Activated CD4-positive, alpha-beta T cell treated with anti-CD3 and anti-CD28 coated beads, Interleukin-2, amount 10 ng/mL, durations not matched to agents 7 days and 5 days (primary cell): ENCODE data around the gene KLHL21. TPM values are rescaled to one million over a fixed set of nuclear protein-coding genes. Genes with fewer than 3 reads are reported as not detected.
"Not testable (repeated sequence)": the region's sequence is repeated elsewhere in the genome, so short reads cannot be mapped to it uniquely, and the experiment has no call there.

Source experiments
- CTCF ChIA-PET: fragments of 350-600 bp; sonication (Branson Sonifier 250); formaldehyde crosslinking; loops from one replicate; lab custom pipeline; 2021; ENCODE audit warnings: antibody characterized with exemption; lab: Charles Lee
- POLR2A ChIA-PET: fragments of 350-600 bp; sonication (Branson Sonifier 250); formaldehyde crosslinking; loops from one replicate; lab custom pipeline; 2021; ENCODE audit warnings: antibody characterized with exemption; lab: Charles Lee
- DNase-seq: peaks from one replicate; pipeline ENCODE4 v3.0.0-alpha.2; 2020
- H3K27ac Mint-ChIP-seq: one replicate; pipeline ENCODE4 v1.8.0; 2021; ENCODE audit warnings: mild to moderate bottlenecking, moderate library complexity, mixed read lengths
- H3K27me3 Mint-ChIP-seq: one replicate; pipeline ENCODE4 v1.8.0; 2021; ENCODE audit warnings: mixed read lengths
- H3K36me3 Mint-ChIP-seq: one replicate; pipeline ENCODE4 v1.8.0; 2021; ENCODE audit warnings: low read depth, mixed read lengths
- H3K4me1 Mint-ChIP-seq: one replicate; pipeline ENCODE4 v1.8.0; 2021; ENCODE audit warnings: mixed read lengths
- H3K4me3 Mint-ChIP-seq: one replicate; pipeline ENCODE4 v1.8.0; 2021; ENCODE audit warnings: mild to moderate bottlenecking, moderate library complexity, mixed read lengths
- H3K9me3 Mint-ChIP-seq: one replicate; pipeline ENCODE4 v1.8.0; 2021; ENCODE audit warnings: mixed read lengths
- total RNA-seq, 2 experiments: library from RNA; stranded (reverse); gene quantifications; one replicate each; pipeline ENCODE4 v1.2.3, GENCODE V29; 2021

KLHL21 gene
- total RNA-seq: 10 to 100 TPM; 17.3 to 20.0 TPM

GRCh38 chr1:6602669-6603237 lies at the start of gene KLHL21:
Gene KLHL21, minus strand, starts transcription at chr1:6602869. Its CDS starts 52 bp downstream, at chr1:6602817.
- CTCF ChIA-PET: interaction anchor here (0.8 to 3.5 kb wide), 8 partner anchors 10 to 114 kb away, joined by 3 to 13 read pairs (median 4); partner anchors contain the start of genes NOL9 and TAS1R1
- POLR2A ChIA-PET: no interaction called here
- H3K4me1 Mint-ChIP-seq: peaks cover 33% of the 10 kb centered on the region
- H3K9me3 Mint-ChIP-seq: no peaks in the 10 kb centered on the region
- DNase-seq: peak; percentile 76
- peak within 1 kb of the TSS; percentile 86 for H3K4me3 Mint-ChIP-seq
- peaks cover 15% of the 10 kb centered on the region for H3K36me3 Mint-ChIP-seq
- H3K27me3 Mint-ChIP-seq: no peaks in the 10 kb centered on the region
- peak within 1 kb of the TSS; percentile 98 for H3K27ac Mint-ChIP-seq

- Mint-ChIP-seq H3K4me1 (peaks cover 3% of the 10 kb centered on the region), H3K4me3 (no peak overlapping the region), H3K27ac (no peak overlapping the region), H3K27me3 (no peaks in the 10 kb centered on the region), H3K36me3 (peaks cover 2% of the 10 kb centered on the region), H3K9me3 (no peaks in the 10 kb centered on the region)
- no peak for DNase-seq
- POLR2A ChIA-PET: no interaction called here
- CTCF ChIA-PET: interaction anchor here (1.4 to 2.3 kb wide), 4 partner anchors 15 to 161 kb away, joined by 3 to 6 read pairs (median 5); partner anchors contain the start of genes NOL9 and TAS1R1
Observed at GRCh38 chr1:6651909-6652308, 49.2 kb upstream of the KLHL21 start.

DNA sequence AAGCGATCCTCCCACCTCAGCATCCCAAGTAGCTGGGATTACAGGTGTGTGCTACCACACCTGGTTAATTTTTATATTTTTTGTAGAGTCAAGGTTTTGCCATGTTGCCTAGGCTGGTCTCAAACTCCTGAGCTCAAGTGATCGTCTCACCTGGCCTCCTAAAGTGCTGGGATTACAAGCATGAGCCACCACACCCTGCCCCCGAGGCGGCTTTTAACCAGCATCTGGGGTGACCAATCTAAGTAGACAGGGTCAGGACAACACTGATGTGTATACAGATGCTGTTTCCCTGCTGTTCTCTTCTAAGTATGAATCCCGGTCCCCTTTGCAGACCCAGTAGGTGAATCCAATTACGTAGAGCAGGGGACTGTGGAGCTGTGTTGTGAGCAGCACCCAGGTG lies 45.9 kb upstream of the KLHL21 start:
- POLR2A ChIA-PET: no interaction called here
- Mint-ChIP-seq H3K4me3 (no peak overlapping the region), H3K9me3 (no peaks in the 10 kb centered on the region), H3K36me3 (peaks cover 2% of the 10 kb centered on the region), H3K27me3 (no peaks in the 10 kb centered on the region), H3K4me1 (no peaks in the 10 kb centered on the region), H3K27ac (no peak overlapping the region)
- CTCF ChIA-PET: interaction anchor here (0.6 to 0.9 kb wide), 2 partner anchors 94 to 335 kb away, joined by 3 read pairs; partner anchors contain the start of gene NOL9
- no peak for DNase-seq

GRCh38 chr1:6646499-6647148 lies 44.0 kb upstream of the KLHL21 start:
- Mint-ChIP-seq H3K4me1 (no peaks in the 10 kb centered on the region), H3K36me3 (peaks cover 2% of the 10 kb centered on the region), H3K27ac (no peak overlapping the region), H3K4me3 (no peak overlapping the region), H3K27me3 (no peaks in the 10 kb centered on the region), H3K9me3 (no peaks in the 10 kb centered on the region)
- ChIA-PET CTCF (interaction anchor here (0.6 to 2.6 kb wide), 13 partner anchors 8 to 429 kb away, joined by 3 to 10 read pairs (median 4); partner anchors contain the start of genes DNAJC11, KLHL21 and TNFRSF25), POLR2A (no interaction called here)
- DNase-seq: peak; percentile 51

DNA sequence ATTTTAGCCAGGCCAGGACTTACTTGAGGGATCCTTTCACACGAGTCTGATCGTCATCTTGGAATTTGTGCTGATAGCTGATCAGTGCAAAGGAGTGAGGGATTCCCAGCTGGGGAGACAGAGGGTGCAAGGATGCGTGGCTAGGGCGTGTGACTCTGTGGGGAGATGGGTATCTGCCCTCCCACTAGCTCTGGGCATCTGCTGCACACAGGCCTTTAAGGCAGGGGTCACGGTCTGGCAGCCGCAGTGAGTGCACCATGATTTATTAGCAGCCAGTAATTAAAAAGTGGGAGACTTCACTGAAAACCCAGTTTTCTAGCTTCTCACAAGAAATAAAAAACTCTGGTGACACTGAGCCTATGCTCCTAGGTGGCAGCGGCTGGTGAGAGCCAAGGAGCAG lies 42.3 kb upstream of the KLHL21 start:
- Mint-ChIP-seq H3K4me1 (no peaks in the 10 kb centered on the region), H3K27ac (no peak overlapping the region), H3K36me3 (no peaks in the 10 kb centered on the region), H3K9me3 (no peaks in the 10 kb centered on the region), H3K4me3 (no peak overlapping the region), H3K27me3 (no peaks in the 10 kb centered on the region)
- CTCF ChIA-PET: interaction anchor here (0.9 to 2.6 kb wide), 6 partner anchors 9 to 159 kb away, joined by 3 to 8 read pairs (median 4); no protein-coding TSS in a partner anchor
- POLR2A ChIA-PET: no interaction called here
- no peak for DNase-seq

DNA sequence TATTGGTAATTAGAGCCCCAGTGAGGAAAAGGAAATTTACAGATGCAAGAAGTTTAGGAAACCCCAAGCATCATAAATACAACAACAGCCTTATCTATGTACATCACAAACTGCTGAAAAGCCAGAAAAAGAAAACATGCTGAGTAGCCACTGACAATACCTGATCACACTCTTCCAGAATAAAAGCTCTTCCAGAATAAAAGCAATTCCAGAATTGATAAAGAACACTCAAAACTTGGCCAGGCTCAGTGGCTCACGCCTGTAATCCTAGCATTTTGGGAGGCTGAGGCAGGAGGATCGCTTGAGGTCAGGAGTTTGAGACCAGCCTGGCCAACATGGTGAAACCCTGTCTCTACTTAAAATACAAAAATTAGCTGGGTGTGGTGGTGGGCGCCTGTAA lies 38.2 kb upstream of the KLHL21 start:
- H3K27ac Mint-ChIP-seq, H3K36me3 Mint-ChIP-seq, H3K4me1 Mint-ChIP-seq, H3K27me3 Mint-ChIP-seq, H3K9me3 Mint-ChIP-seq, POLR2A ChIA-PET, H3K4me3 Mint-ChIP-seq, DNase-seq: not testable (repeated sequence)
- CTCF ChIA-PET: interaction anchor here (0.8 to 1.5 kb wide), 3 partner anchors 8 to 188 kb away, joined by 3 to 4 read pairs (median 3); no protein-coding TSS in a partner anchor

DNA sequence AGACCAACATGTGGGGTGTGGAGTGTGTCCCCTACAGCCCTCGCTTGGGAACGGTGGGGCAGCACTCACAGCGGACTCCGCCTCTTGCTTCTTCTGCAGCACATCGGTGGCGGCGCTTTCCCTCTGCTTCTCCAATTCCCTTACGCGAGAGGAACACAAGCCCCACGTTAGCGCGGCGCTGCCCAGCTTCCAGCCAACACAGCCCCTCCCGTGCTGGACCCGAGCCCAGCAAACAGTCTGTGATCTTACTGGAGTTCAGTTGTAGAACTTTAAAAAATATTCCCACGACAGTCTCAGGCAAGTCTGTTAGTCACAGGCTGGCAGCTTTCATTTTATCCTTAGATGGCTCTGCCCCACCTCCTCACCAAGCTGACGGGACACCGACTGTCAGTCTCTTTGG lies 35.6 kb upstream of the KLHL21 start:
- Mint-ChIP-seq H3K27ac (no peak overlapping the region), H3K4me1 (no peaks in the 10 kb centered on the region), H3K36me3 (peaks cover 16% of the 10 kb centered on the region), H3K9me3 (no peaks in the 10 kb centered on the region), H3K27me3 (no peaks in the 10 kb centered on the region), H3K4me3 (no peak overlapping the region)
- ChIA-PET CTCF (no interaction called here), POLR2A (no interaction called here)
- no peak for DNase-seq

DNA sequence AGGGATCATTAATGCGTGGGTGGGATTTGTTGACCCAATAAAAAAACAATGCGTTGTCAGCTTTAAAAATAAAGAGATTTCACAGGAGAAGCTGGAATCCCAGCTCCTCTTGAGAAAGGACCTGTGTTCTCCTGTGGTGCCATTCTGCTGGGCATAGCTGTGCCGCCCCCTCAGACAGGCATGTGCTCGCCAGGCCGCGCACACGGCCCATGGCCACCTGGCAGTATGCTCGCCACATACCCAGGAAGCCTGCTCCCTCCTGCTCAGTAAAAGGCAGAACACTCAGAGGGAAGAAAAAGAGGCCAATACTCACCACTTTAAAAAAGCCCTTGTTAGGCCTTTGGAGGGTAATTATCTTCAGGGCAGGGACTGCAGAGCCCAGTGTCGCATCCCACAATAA lies 35.1 kb upstream of the KLHL21 start:
- Mint-ChIP-seq H3K27ac (no peak overlapping the region), H3K4me3 (no peak overlapping the region), H3K4me1 (no peaks in the 10 kb centered on the region), H3K27me3 (no peaks in the 10 kb centered on the region), H3K9me3 (no peaks in the 10 kb centered on the region), H3K36me3 (peaks cover 19% of the 10 kb centered on the region)
- DNase-seq: no peak
- ChIA-PET CTCF (no interaction called here), POLR2A (no interaction called here)

GRCh38 chr1:6636778-6637177 lies 34.1 kb upstream of the KLHL21 start:
- H3K9me3 Mint-ChIP-seq, H3K27me3 Mint-ChIP-seq, POLR2A ChIA-PET, H3K4me3 Mint-ChIP-seq, DNase-seq, H3K4me1 Mint-ChIP-seq, H3K27ac Mint-ChIP-seq: not testable (repeated sequence)
- peaks cover 19% of the 10 kb centered on the region for H3K36me3 Mint-ChIP-seq
- CTCF ChIA-PET: interaction anchor here (1.2 to 1.5 kb wide), 2 partner anchors 9 to 32 kb away, joined by 4 to 8 read pairs; no protein-coding TSS in a partner anchor

DNA sequence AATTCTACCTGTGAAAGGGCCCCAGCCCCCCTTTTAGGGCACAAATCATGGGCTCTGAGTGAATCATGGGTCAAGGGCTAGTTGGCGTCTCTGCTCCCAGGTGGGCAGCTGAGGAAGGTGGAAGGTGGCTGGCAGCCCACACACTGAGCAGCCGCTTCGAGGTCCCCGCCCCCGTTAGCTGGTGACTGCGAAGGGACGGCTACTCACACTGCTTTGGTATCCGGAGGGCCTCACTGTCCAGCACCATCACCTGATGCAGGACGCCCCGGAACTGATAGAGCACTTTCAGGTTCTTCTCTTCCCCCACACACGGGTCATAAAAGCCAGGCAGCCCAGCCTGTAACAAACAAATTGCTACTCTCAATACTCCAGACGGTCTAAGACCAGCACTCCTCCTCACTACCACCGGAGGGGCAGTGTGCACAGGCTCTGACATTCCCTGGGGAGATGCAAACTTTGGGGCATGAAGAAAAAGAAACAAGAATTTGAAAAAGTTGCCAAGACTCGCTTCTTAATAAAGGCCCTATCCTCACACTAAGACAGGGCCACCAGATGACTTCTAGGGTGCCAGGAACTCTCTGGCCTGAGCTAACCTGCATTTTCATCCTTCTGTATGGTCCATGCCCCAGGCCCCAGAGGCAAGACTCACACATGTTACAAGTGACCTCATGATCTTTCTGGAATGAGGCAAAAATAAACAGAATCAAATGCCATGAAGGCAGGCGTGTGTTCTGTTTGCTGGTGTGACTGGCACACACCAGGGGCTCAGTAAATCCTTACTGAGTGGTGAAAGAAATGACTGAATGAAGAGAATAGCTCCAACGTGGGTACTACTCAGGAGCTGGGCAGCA lies 33.5 kb upstream of the KLHL21 start:
- H3K36me3 Mint-ChIP-seq: peaks cover 19% of the 10 kb centered on the region
- ChIA-PET CTCF (interaction anchor here (1.2 to 1.5 kb wide), 2 partner anchors 9 to 32 kb away, joined by 4 to 8 read pairs; no protein-coding TSS in a partner anchor), POLR2A (no interaction called here)
- no peak for DNase-seq
- no peaks in the 10 kb centered on the region for H3K27me3 Mint-ChIP-seq
- H3K27ac Mint-ChIP-seq: no peak overlapping the region
- H3K9me3 Mint-ChIP-seq: no peaks in the 10 kb centered on the region
- no peaks in the 10 kb centered on the region for H3K4me1 Mint-ChIP-seq
- H3K4me3 Mint-ChIP-seq: no peak overlapping the region

- H3K4me3 Mint-ChIP-seq: no peak overlapping the region
- CTCF ChIA-PET: interaction anchor here (1.0 to 1.2 kb wide), 3 partner anchors 12 to 144 kb away, joined by 3 to 4 read pairs (median 3); partner anchors contain the start of gene PLEKHG5
- POLR2A ChIA-PET: no interaction called here
- H3K36me3 Mint-ChIP-seq: peaks cover 19% of the 10 kb centered on the region
- H3K27ac Mint-ChIP-seq: no peak overlapping the region
- H3K4me1 Mint-ChIP-seq: no peaks in the 10 kb centered on the region
- no peaks in the 10 kb centered on the region for H3K9me3 Mint-ChIP-seq
- H3K27me3 Mint-ChIP-seq: no peaks in the 10 kb centered on the region
- no peak for DNase-seq
Observed at GRCh38 chr1:6635161-6635909, 32.7 kb upstream of the KLHL21 start.
